Panc1 (cell line): ENCODE results near the gene RENBP. TPM values are rescaled to one million over a fixed set of nuclear protein-coding genes. Genes with fewer than 3 reads are reported as not detected.

Experiments
- ATAC-seq: fragments of 200-7000 bp; cut with Tn5 transposase; 2 replicates; pipeline ENCODE4 v1.9.1; 2020; ENCODE audit warnings: mild to moderate bottlenecking, moderate library complexity
- BruUV-seq: library from RNA; stranded (reverse); fragments of 400-500 nt; replicated peaks from 2 replicates; lab custom pipeline; 2021; lab: Mats Ljungman, UMichigan
- CTCF ChIA-PET: fragments of 300-600 bp; sonication (Branson Sonifier 250); formaldehyde crosslinking; loops from one replicate; lab custom pipeline; 2022; ENCODE audit warnings: antibody characterized with exemption; lab: Charles Lee
- POLR2A ChIA-PET: fragments of 300-600 bp; sonication (Branson Sonifier 250); formaldehyde crosslinking; loops from one replicate; lab custom pipeline; 2022; ENCODE audit warnings: antibody characterized with exemption; lab: Charles Lee
- DNase-seq: peaks from one replicate; pipeline ENCODE4 v3.0.0-alpha.2; 2010; ENCODE audit warnings: low read depth, low spot score
- H3K27ac ChIP-seq: 2 replicates; pipeline ENCODE4 v1.5.1; 2011; ENCODE audit warnings: mild to moderate bottlenecking, low read length, inconsistent platforms
- H3K27me3 ChIP-seq: fragments of 200-500 bp; sonication (Bioruptor generic); 2 replicates; pipeline ENCODE4 v1.6.0; 2014; ENCODE audit warnings: low read length, inconsistent platforms; ENCODE audit not compliant: control insufficient read depth, insufficient read depth
- H3K36me3 ChIP-seq: fragments of 200-500 bp; sonication (Bioruptor generic); 2 replicates; pipeline ENCODE4 v1.5.1; 2014; ENCODE audit warnings: inconsistent platforms, mild to moderate bottlenecking, low read length, moderate library complexity; ENCODE audit not compliant: control insufficient read depth, insufficient read depth
- H3K4me1 ChIP-seq: 2 replicates; pipeline ENCODE4 v1.5.1; 2011; ENCODE audit warnings: inconsistent platforms, mild to moderate bottlenecking, low read length, moderate library complexity; ENCODE audit not compliant: control insufficient read depth, insufficient read depth
- H3K4me3 ChIP-seq, 2 experiments: 2 replicates each; pipeline ENCODE4 v1.5.1; 2011 to 2012; ENCODE audit warnings: low read depth in 2 of 2, low read length in 2 of 2, mild to moderate bottlenecking in 2 of 2, inconsistent platforms in 1 of 2, moderate library complexity in 1 of 2
- H3K9me3 ChIP-seq: fragments of 200-500 bp; sonication (Bioruptor generic); 2 replicates; pipeline ENCODE4 v1.5.1; 2014; ENCODE audit warnings: low read depth, mild to moderate bottlenecking, inconsistent platforms, low read length, moderate library complexity; ENCODE audit not compliant: control insufficient read depth, insufficient read depth
- POLR2AphosphoS5 ChIP-seq: IDR thresholded peaks from 2 replicates; pipeline ENCODE4 v1.6.1; 2012; ENCODE audit warnings: mild to moderate bottlenecking, low read depth, low read length, moderate library complexity
- SIN3A ChIP-seq: IDR thresholded peaks from 2 replicates; pipeline ENCODE4 v1.6.1; 2012; ENCODE audit warnings: low read depth, mild to moderate bottlenecking, low read length, moderate library complexity, borderline replicate concordance; ENCODE audit not compliant: insufficient read depth
- TCF7L2 ChIP-seq: IDR thresholded peaks from 2 replicates; pipeline ENCODE4 v1.6.1; 2011; ENCODE audit warnings: mild to moderate bottlenecking, low read depth, low read length, inconsistent platforms
- in situ Hi-C: cut with HindIII; loops from 2 replicates; pipeline ENCODE4 v1.10.0; 2016; ENCODE audit warnings: low sequenced_read_pairs, low pct_unique_long_range_greater_than_20kb
- intact Hi-C: fragments of 100-400 bp; cut with micrococcal nuclease; formaldehyde crosslinking; loops from one replicate; pipeline ENCODE4 v1.10.0; 2022; ENCODE audit not compliant: unreplicated experiment
- total RNA-seq: library from RNA; stranded (reverse); gene quantifications from one replicate; pipeline ENCODE4 v1.2.1, GENCODE V29; 2021; ENCODE audit not compliant: unreplicated experiment
- TF ChIP-seq, protein P1 (sequence below): fragments of 450-650 bp; IDR thresholded peaks from 2 replicates; pipeline ENCODE4 v1.5.1; 2017; ENCODE audit warnings: mild to moderate bottlenecking
- TF ChIP-seq, protein P2 (sequence below), 2 experiments: IDR thresholded peaks; 2 replicates each; pipeline ENCODE4 v1.6.1; 2011 to 2012; ENCODE audit warnings: low read depth in 2 of 2, control low read depth in 1 of 2, low read length in 1 of 2, mild to moderate bottlenecking in 1 of 2, moderate library complexity in 1 of 2; ENCODE audit not compliant: insufficient read depth in 1 of 2

The RENBP gene
- total RNA-seq, 1 experiment from 2014 or later = 0.62 TPM

DNA sequence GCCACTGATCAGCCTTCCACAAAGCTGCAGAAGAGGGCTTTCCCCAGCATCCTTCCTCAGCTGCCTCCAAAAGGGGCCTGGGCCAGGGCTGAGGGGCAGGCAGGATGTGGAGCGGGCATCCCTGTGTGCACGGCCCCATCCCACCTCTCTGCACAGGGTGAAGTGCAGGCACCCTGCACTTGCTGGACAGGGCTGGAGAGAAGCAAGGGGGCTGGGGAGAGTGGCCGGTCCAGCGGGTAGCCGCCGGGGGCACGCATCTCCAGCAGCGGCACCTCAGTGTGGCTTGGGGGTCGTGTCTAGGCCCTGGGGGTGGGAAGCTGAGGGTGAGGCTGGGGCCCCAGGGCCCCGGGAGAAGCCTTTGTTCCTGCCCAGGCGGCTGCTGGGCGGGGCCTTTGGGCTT lies 37.0 kb downstream of the RENBP start:
- TF ChIP-seq SIN3A (no peak), TCF7L2 (no peak), POLR2AphosphoS5 (no peak)
- TF ChIP-seq, protein P1, sequence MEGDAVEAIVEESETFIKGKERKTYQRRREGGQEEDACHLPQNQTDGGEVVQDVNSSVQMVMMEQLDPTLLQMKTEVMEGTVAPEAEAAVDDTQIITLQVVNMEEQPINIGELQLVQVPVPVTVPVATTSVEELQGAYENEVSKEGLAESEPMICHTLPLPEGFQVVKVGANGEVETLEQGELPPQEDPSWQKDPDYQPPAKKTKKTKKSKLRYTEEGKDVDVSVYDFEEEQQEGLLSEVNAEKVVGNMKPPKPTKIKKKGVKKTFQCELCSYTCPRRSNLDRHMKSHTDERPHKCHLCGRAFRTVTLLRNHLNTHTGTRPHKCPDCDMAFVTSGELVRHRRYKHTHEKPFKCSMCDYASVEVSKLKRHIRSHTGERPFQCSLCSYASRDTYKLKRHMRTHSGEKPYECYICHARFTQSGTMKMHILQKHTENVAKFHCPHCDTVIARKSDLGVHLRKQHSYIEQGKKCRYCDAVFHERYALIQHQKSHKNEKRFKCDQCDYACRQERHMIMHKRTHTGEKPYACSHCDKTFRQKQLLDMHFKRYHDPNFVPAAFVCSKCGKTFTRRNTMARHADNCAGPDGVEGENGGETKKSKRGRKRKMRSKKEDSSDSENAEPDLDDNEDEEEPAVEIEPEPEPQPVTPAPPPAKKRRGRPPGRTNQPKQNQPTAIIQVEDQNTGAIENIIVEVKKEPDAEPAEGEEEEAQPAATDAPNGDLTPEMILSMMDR = no peak
- TF ChIP-seq, protein P2, sequence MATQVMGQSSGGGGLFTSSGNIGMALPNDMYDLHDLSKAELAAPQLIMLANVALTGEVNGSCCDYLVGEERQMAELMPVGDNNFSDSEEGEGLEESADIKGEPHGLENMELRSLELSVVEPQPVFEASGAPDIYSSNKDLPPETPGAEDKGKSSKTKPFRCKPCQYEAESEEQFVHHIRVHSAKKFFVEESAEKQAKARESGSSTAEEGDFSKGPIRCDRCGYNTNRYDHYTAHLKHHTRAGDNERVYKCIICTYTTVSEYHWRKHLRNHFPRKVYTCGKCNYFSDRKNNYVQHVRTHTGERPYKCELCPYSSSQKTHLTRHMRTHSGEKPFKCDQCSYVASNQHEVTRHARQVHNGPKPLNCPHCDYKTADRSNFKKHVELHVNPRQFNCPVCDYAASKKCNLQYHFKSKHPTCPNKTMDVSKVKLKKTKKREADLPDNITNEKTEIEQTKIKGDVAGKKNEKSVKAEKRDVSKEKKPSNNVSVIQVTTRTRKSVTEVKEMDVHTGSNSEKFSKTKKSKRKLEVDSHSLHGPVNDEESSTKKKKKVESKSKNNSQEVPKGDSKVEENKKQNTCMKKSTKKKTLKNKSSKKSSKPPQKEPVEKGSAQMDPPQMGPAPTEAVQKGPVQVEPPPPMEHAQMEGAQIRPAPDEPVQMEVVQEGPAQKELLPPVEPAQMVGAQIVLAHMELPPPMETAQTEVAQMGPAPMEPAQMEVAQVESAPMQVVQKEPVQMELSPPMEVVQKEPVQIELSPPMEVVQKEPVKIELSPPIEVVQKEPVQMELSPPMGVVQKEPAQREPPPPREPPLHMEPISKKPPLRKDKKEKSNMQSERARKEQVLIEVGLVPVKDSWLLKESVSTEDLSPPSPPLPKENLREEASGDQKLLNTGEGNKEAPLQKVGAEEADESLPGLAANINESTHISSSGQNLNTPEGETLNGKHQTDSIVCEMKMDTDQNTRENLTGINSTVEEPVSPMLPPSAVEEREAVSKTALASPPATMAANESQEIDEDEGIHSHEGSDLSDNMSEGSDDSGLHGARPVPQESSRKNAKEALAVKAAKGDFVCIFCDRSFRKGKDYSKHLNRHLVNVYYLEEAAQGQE (IDR thresholded peaks at IDR 0.05; ENCODE audit: insufficient read depth in 1 of 2, low read depth in 2 of 2, low read length in 1 of 2) = no peak
- in situ Hi-C loops (no loop called here), intact Hi-C loops (no loop called here)
- POLR2A ChIA-PET = no interaction called here
- BruUV-seq = no TSS peak
- Histone ChIP-seq H3K27ac (no peak overlapping the region; the same call in 1 of the 2 replicates), H3K4me1 (peaks cover 33% of the 10 kb centered on the region), H3K4me3 (no peak overlapping the region), H3K36me3 (no peaks in the 10 kb centered on the region), H3K27me3 (no peaks in the 10 kb centered on the region), H3K9me3 (no peaks in the 10 kb centered on the region)
- ATAC-seq (no peak), DNase-seq (no peak)
- CTCF ChIA-PET = interaction anchor here (0.9 to 1.0 kb wide), 2 partner anchors 13 to 16 kb away, joined by 3 read pairs; no protein-coding TSS in a partner anchor

DNA sequence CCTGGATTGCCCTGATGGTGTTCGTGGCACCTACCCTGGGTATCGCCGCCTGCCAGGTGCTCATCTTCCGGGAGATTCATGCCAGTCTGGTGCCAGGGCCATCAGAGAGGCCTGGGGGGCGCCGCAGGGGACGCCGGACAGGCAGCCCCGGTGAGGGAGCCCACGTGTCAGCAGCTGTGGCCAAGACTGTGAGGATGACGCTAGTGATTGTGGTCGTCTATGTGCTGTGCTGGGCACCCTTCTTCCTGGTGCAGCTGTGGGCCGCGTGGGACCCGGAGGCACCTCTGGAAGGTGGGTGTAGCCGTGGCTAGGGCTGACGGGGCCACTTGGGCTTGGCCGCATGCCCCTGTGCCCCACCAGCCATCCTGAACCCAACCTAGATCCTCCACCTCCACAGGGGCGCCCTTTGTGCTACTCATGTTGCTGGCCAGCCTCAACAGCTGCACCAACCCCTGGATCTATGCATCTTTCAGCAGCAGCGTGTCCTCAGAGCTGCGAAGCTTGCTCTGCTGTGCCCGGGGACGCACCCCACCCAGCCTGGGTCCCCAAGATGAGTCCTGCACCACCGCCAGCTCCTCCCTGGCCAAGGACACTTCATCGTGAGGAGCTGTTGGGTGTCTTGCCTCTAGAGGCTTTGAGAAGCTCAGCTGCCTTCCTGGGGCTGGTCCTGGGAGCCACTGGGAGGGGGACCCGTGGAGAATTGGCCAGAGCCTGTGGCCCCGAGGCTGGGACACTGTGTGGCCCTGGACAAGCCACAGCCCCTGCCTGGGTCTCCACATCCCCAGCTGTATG lies 38.1 kb downstream of the RENBP start:
- intact Hi-C loops = no loop called here
- ATAC-seq = no peak
- TF ChIP-seq TCF7L2 (no peak), SIN3A (no peak)
- TF ChIP-seq, protein P1 = no peak
- no peak overlapping the region for H3K4me3 ChIP-seq
- no peak for DNase-seq
- ChIA-PET CTCF (interaction anchor here (0.7 to 0.9 kb wide), 2 partner anchors 14 to 17 kb away, joined by 3 read pairs; no protein-coding TSS in a partner anchor), POLR2A (no interaction called here)
- BruUV-seq = no TSS peak
- H3K4me1 ChIP-seq = peaks cover 44% of the 10 kb centered on the region
- no peaks in the 10 kb centered on the region for H3K9me3 ChIP-seq
- peak overlapping the region; percentile 39; the same call in 1 of the 2 replicates for H3K27ac ChIP-seq
- no peaks in the 10 kb centered on the region for H3K36me3 ChIP-seq
- in situ Hi-C loops = no loop called here
- H3K27me3 ChIP-seq = no peaks in the 10 kb centered on the region
